Activated CD8-positive, alpha-beta memory T cell treated with anti-CD3 and anti-CD28 coated beads, Interleukin-2, amount 50 U/mL, for 24 hours (primary cell): ENCODE data around the gene EFCAB10.
"Not testable (repeated sequence)": the region's sequence is repeated elsewhere in the genome, so short reads cannot be mapped to it uniquely, and the experiment has no call there.

Source experiments
- DNase-seq: peaks from one replicate; pipeline ENCODE4 v3.0.0-alpha.2; 2020; ENCODE audit errors: extremely low read depth

EFCAB10 gene

DNA sequence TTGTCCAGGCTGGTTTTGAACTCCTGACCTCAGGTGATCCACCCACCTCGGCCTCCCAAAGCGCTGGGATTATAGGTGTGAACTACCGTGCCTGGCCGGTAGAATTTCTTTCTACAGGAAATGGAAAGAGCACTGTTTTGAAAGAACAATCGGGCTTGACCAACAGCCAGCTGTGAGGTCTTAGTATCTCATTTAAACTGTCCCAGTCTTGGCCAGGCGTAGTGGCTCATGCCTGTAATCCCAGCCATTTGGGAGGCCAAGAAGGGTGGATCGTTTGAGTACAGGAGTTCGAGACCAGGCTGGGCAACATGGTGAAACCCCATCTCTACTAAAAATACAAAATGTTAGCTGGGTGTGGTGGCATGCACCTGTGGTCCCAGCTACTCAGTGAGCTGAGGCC, 17.8 kb upstream of the EFCAB10 start:
- not testable (repeated sequence) for DNase-seq

DNA sequence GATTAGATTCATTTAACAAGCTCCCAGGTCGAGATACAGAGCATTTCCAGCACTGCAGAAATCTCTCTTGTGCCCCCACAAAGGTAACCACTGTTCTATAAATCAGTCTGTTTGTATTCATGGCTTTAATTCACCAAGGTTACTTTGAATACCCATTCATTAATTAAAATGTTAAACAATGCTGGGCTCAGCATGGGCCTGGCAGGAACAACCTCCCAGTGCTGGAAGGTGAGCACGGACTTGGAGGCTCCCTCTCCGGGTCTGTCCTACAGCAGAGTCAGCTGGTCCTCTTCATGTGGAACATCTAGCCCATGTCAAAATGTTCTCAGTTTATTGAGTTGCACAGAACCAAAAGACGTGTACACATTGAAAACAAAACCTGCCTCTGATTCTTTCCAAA, 15.6 kb upstream of the EFCAB10 start:
- DNase-seq, result no peak

DNA sequence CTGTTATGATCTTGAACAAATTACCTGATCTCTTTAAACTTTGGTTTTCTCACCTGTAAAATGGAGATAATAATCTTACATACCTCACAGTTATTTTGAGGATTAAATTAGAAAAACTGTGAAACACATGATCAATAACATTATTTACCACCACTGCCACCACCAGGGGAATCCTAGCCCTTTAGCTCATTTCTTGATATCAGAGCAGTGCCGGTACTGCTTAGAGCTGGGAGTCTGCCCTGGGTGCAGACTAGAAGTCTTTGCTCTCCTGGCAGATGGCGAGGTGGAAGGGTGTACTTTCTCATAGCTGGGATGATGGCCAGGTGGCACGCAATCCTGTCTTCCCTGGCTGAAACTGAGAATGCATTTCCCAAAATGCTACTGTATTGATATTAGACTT, 12.7 kb upstream of the EFCAB10 start:
- DNase-seq, result no peak

DNA sequence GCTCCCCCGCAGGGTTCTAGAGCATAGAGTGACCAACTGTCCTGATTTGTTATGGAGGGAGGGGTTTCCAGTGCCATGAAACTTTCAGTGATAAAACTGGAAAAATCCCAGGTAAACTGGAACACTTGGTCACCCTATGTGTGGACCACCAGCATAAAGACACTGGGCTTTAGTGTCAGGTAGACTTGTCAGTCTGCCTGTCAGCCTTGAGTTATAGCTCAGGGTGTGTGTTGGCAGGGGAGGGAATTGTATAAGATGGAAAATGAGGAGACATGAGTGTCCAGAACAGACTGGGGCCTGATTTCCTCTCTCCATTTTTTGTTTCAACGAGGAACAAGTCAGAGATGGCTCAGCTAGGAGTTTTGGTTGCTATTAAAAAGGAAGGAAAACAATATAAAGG, 10.2 kb upstream of the EFCAB10 start:
- no peak for DNase-seq

DNA sequence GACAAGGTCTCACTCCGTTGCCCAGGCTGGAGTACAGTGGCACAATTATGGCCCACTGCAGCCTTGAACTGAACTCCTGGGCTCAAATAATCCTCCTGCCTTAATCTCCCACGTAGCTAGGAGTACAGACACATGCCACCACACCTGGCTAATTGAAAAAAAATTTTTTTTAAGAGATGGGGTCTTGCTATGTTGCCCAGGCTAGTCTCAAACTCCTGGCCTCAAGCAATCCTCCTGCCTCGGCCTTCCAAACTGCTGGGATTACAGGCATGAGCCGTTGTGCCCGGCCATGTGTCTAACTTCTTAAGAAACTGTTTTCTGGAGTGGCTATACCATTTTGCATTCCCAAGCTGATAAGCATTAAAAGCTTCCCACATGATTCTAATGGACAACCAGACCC, 9.5 kb upstream of the EFCAB10 start:
- DNase-seq, result no peak

DNA sequence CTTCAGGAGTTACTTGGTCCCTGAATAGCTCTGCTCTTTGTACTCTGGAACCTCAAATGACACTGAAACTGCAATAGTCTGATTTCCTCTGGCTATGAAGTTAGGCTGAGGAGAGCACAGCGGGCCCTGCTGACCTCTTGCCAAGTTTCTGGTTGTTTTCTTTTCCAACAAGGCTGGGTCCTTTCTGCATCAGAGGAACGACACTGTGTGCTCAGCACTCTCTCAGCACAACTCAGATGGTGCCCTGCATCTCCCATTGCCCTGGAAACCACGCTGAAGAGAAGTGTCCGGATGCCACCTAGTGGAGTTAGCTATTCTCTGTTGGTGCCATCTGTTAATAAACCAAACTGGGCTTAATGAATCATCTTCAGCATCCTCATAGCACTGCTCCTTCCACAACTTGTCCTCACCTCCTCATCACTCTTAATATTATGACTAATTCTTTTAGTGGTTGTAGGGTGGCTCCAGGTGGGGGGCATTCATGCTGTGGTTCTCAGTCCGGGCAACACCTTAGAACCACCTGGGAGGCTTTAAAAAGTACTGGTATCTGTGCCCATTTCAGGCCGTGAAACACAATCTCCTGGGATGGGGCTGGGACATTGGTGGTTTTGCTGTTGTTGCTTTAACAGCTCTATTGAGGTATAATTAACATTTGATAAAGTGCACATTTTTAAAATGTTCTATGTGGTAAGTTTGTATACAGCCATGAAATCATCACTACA, 8.2 kb upstream of the EFCAB10 start:
- DNase-seq, result peak; percentile 10

DNA sequence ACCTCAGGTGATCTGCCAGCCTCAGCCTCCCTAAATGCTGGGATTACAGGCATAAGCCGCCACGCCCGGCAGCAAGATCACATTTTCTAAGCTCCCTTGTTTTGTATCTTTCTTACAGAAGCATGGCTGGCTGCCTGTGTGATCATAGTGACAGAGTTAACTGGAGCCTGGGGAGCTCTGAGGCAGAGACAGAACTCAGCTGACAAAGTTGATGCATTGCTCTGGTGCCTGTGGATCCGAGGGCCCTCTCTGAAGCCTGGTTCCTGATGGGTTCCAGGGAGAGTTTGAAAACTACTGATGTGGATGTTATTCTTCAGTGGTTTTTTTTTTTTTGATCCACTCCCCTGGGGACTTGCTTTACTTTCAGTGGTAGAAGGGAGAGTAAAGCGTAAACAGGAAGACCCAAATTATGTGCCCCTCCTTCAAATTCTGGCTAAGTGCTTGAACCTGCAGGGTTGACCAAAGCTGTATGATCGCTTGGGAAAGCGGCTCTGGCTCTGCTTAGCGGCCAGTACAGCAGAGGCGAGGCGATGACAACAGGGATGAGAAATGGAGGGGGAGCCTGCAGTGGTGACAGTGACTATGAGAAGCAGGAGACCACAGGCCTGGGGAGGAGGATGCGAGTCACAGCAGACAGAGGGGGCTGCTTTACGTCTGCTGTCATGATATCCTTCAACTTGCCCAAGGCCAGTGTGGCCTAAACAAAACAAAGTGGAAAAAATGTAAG, 6.8 kb upstream of the EFCAB10 start:
- no peak for DNase-seq

DNA sequence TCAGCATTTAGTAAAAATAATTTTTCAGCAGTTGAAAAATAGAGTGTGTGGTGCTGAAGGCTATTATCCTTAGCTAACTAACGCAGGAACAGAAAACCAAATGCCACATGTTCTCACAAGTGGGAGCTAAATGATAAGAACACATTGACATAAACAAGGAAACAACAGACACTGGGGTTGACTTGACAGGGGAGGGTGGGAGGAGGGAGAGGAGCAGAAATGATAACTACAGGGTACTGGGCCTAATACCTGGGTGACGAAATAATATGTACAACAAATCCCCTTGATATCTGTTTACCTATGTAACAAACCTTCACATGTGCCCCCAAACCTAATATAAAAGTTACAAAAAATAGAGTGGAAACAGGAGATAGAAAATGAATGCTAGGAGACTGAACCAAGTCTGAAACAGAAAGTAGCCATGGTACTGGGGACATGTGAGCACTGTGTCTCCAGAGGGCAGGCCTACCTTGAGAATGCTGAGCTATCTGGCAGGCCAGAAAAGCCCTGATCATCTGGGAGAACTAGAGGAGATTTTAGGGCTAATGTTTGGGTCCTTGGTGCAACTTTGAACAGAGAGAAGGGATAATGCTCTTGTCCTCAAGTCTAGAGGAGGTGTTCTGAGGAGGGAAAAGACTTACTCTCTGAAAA, 4.7 kb upstream of the EFCAB10 start:
- DNase-seq, result no peak

DNA sequence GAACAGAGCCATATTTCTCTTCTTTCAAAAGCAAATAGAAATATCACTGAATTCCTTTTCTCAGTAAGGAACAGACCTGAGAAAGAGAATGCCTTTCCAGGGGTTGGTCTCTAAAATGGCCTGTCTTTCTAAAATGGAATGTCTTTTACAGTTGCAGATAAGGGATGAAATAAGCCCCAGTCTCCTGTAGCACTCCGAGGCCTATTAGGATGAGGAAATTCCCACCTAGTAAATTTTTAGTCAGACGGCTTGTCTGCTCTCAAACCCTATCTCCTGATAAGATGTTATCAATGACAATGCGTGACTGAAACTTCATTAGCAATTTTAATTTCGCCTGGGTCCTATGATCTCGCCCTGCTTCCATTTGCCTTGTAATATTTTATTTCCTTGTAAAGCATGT, 2.9 kb upstream of the EFCAB10 start:
- no peak for DNase-seq

DNA sequence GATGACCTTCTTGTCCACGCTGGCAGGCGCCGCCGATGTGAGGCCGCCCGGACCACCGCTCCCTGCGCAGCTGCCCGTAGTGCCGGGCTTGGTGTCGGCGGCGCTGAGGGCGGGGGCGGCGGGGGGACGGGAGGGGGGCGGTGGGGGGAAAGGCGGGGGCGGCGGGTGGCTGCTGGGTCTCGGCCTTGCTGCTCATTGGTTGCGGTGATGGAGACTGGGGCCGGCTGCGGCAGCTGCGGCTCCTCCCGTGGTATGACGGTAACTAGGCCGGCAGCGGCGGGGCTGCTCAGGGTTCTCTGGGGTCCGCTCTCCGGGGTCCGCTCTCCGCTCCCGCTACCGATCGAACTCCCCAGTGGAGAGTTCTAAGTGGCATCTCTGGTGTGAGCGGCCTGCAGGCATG, 1.8 kb upstream of the EFCAB10 start:
- no peak for DNase-seq

DNA sequence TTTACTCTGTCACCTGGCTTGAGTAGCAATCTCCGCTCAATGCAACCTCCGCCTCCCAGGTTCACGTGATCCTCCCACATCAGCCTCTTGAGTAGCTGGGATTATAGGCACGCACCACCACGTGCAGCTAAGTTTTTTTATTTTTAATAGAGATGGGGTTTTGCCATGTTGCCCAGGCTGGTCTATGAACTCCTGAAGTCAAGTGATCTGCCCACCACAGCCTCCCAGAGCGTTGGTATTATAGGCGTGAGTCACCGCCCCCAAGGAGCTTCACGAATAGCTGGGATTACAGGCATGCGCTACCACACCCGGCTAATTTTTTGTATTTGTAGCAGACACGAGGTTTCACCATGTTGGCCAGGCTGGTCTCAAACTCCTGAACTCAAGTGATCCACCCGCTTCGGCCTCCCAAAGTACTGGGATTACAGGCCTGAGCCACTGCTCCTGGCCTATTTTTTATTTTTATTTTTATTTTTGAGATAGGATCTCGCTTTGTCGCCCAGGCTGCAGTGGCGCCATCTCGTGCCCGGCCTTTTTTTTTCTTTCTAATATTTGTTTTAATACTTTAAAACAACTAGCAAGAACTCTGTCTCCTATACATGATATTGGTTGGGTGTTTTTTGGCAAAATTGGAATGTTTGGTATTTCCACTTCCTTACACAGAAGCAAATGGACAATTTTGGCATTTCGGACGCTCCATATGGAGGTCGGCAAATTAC, 1.1 kb downstream of the EFCAB10 start:
- DNase-seq, result no peak

DNA sequence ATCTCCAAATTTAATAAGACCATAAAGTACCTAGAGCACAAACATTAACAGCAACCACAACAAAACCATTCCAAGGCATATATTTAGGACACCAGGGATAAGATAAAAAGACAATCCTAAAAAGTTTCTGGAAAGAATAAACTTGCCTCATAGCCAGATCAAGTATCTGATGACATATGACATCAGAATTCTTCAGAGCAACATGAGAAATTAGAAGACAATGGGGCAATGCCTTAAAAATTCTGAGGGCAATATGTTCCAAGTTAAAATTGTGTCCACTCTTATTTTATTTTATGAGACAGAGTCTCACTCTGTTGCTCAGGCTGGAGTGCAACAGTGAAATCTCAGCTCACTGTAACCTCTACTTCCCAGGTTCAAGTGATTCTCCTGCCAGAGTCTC, 2.8 kb downstream of the EFCAB10 start:
- DNase-seq, result no peak

DNA sequence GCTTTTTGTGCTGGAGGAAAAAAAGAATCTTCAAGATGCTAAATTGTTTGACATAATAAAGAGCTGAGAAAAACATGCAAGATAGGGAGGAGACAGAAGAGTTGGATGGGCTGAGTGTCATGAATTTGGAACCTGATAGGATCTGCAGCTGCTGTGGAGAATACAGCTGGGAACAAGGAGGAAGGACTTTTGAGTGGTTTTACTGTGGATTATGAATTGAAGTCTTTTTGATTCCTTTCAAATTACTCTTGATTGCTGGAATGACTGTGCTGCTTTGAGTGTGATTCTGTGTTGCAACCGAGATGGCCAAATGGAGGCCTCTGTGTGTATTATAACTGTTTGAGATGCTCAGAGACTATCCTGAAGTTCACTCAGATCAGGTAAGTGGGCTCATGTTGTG, 4.0 kb downstream of the EFCAB10 start:
- DNase-seq, result no peak

DNA sequence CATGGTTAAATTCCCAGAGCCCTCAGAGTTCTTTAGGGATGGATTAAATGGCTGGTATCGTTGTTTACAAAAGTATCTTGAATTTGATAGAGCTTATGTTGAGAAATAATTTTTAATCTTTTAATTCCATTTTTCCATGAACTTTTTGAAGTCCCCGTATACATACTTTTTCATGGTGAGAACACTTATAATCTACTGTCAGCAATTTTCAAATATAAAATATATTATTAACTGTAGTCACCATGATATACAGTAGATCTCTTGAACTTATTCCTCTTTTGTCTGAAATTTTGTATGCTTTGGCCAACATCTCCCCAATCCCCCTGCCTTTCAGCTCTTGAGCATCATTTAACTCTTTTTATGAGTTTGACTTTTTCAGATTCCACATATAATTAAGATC, 9.4 kb downstream of the EFCAB10 start:
- no peak for DNase-seq

DNA sequence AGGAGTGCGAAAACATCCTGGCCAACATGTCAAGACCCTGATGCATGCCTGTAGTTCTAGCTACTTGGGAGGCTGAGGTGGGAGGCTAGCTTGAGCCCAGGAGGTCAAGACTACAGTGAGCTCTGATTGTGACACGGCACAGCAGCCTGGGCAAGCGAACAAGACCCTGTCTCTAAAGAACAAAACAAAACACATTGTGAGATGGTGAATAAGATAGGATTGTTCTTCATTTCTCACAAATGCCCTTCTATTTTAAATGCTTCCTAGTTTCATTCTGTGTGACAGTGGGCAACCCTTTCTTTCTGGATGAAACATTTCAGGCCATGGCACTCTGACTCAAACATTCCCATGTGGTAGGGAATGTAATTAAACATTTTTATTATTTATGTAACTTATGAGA, 13.5 kb downstream of the EFCAB10 start:
- DNase-seq, result no peak

DNA sequence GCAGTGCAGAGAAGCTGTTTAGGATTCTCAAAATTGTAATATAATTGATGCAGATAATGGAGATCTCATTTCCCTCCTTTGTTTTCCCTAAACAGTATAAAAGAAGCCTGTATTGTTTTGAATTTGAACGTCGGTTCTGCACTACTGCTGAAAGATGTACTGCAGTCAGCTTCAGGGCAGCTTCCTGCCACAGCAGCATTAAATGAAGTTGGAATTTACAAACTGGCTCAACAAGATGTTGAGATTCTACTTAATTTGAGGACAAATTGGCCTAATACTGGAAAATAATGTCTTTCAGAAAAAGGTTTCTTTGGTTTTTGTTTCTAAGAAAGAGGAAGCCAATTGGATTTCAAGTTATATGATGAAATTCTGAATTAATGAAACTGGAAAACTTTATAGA, 14.3 kb downstream of the EFCAB10 start:
- no peak for DNase-seq

DNA sequence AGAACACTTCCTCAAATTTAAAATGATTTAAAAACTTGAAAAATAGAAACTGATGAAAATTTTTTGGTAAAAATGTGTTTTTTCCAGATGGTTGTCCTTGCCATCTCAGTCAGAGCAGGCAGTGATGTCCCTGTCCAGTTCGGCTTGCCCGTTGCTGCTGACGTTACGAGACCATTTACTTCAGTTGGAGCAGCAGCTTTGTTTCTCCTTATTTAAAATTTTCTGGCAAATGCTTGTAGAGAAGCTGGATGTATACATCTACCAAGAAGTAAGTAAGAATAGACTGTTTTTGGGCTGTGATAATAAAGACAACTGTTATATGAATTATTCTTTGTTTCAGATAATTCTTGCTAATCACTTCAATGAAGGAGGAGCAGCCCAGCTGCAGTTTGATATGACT, 16.1 kb downstream of the EFCAB10 start:
- no peak for DNase-seq

DNA sequence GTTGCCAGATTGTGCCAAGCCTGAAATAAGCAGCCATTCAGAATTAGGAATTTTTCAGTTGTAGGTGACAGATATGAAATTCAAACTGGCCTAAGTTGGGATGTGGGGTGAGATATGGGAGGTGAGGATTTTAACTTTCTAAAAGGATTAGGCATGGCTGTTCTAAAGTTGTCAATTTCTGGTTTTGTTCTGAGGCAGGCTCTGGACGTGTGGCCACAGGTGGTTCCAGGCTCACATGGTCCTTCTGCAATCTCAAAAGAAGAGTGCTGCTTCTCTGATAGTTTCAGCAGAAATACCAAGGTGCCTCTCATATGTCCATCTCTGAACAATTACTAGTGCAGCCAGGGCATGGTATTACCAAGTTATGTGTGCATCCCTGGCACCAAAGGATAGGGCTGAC, 21.4 kb downstream of the EFCAB10 start:
- no peak for DNase-seq

DNA sequence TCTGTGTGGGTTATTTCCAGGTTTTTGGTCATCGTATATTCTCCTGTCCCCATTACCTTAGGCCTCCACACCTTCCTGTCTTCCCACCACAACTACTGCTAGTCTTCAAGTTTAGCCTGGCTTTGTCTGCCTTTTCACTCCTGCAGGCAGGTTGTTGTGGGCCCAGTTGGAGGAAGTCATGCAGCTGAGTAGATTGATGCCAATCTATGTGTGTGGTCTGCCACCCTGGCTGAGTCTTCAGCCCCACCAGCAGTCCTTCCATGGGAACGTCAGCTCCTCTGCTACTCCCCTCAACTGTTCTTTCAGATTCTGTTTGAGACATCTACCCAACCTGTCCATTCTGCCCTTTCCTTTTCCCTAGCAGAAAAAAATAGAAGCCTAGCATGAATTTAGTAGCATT, 43.0 kb downstream of the EFCAB10 start:
- DNase-seq, result no peak

DNA sequence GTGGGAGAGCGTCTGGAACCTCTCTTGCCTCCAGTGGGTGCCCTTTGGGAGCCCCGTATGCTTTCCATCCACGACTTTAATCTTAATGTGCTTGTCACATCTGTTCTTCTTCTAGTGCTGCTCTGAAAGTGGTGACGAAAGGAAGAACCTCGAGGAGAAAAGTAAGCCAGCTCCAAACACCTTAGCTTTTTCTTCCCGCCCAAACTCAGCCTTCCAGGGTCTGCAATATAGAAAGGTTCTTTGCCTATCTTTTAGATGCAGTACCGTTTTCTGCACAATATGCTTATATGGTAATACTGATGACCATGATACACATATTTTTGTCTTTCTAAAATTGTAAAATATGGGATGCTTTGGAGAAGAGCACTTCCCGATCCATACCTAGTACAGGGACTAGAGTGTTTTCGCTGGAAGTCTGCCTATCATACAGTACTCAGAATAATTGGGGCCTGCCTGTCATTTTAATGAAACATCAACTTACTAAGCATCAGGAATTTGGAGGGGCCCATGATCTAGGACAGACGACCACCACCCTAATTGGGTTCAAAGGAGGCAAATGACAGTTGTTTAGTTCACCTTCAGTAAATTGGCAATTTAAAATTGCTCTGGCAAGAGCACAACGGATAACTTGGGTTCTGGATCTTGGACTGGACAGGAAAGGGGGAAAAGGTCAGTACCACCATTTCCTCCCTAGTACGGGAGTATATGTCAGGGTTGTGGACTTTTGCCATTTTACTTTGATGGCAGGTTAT, 48.4 kb downstream of the EFCAB10 start:
- no peak for DNase-seq

DNA sequence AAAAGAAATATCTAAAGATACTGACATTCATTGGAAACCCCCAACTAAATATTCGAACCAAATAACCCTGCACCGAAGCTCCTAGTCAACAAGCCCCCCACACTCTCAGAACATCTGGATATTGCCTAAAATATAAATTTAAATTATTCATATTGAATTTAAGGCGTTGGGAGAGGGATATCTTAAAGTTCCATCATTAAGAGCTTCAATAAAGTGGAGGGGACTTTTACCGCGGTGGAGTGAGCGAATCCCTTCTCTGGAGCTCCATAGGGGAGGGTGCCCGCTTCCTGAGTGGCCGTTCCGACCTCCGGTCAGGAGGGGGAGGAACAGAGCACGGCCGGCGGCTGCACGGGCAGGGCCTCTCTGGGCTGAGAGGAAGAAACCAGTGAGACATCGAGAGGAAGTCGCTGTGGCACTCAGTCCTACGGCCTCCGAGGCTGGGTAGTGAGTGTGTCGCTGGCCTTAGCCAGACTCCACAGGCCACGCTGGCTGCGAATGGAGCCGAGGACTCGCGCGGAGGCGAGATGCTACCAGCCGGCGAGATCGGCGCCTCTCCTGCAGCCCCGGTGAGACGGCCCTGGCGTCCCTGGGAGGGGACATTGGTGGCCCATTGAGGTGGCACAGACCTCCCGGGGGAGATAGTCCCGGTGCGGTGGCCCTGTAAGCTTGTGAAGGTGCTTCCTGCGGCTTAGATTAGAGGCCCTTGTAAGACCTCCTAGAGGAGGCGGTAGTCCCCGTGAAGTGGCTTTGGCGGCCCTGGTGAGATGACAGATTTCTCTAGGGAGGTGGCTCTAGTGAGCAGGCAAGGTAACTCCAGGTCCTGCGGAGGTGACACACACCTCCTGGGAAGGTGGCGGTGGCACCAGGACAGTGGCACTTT, 49.3 kb downstream of the EFCAB10 start, which contains the start of gene RINT1:
Gene RINT1, plus strand, starts transcription at position 410 of the 880 bp plus-strand sequence. Its CDS starts 115 bp downstream, at position 525.
- DNase-seq, result peak; percentile 80
